ENCODE data around the gene PRCP. TPM values are rescaled to one million over a fixed set of nuclear protein-coding genes. Genes with fewer than 3 reads are reported as not detected.
A peak's percentile ranks its signal among the peaks of the same experiment; 100 is the strongest.

The PRCP gene
- total and polyA plus RNA-seq, 2 donors (not counting 3 experiments of a cell fraction or from before 2014, with no cell fraction given) = 170 to 277 TPM

DNA sequence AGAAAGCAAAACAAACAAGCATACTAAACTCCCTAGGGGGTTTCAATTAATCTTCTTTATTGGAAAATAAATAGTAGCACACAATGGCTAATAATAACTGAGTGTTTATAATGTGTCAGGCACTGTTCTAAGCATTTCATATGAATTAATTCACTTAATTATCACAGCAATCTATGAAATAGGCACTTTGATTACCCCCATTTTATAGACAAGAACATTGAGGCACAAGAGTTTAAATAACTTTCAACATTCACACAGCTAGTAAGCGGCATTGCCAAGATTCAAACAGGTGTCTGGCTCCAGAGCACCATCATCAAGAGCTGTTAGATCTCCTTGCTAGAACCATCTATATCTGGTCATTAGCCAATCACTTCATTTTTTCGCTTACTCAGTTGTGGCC is 43.1 kb downstream of the PRCP start:
- no peaks in the 10 kb centered on the region for H3K9me1 ChIP-seq (replicated peaks; ENCODE audit: control insufficient read depth, extremely low read depth, insufficient read depth, low read length)
- POLR2A ChIA-PET = interaction anchor here (1.2 kb wide), 1 partner anchor 300 kb away, joined by 3 read pairs; the partner anchor contains the start of gene PCF11
- no TSS peak for BruUV-seq (replicated peaks)

More for the DNA sequence above, 43.1 kb downstream of the PRCP start:
- FAIRE-seq (no peak), DNase-seq (ENCODE audit: low read depth, low spot score) (no peak)
- peak overlapping the region; percentile 98 for H3K27ac ChIP-seq (ENCODE audit: insufficient read depth, low read depth, low read length)
- dilution Hi-C loops (cut with MboI; ENCODE audit: extremely low pct_ligation_motif_present, low sequenced_read_pairs) (no loop called here), intact Hi-C loops (cut with micrococcal nuclease) (no loop called here)
- peaks cover 58% of the 10 kb centered on the region for H3K4me1 ChIP-seq (ENCODE audit: control insufficient read depth, extremely low read depth, insufficient read depth, low read length)
- CTCF ChIA-PET = interaction anchor here (1.0 to 1.3 kb wide), 3 partner anchors 10 to 81 kb away, joined by 4 to 5 read pairs (median 5); no protein-coding TSS in a partner anchor
- peaks cover 15% of the 10 kb centered on the region for H3K79me2 ChIP-seq (ENCODE audit: control insufficient read depth, insufficient read depth, low read length)
- TF ChIP-seq, protein P1, sequence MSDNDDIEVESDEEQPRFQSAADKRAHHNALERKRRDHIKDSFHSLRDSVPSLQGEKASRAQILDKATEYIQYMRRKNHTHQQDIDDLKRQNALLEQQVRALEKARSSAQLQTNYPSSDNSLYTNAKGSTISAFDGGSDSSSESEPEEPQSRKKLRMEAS (IDR thresholded peaks at IDR 0.05; ENCODE audit: insufficient read depth, insufficient read length) = no peak
- TF ChIP-seq, protein P2, sequence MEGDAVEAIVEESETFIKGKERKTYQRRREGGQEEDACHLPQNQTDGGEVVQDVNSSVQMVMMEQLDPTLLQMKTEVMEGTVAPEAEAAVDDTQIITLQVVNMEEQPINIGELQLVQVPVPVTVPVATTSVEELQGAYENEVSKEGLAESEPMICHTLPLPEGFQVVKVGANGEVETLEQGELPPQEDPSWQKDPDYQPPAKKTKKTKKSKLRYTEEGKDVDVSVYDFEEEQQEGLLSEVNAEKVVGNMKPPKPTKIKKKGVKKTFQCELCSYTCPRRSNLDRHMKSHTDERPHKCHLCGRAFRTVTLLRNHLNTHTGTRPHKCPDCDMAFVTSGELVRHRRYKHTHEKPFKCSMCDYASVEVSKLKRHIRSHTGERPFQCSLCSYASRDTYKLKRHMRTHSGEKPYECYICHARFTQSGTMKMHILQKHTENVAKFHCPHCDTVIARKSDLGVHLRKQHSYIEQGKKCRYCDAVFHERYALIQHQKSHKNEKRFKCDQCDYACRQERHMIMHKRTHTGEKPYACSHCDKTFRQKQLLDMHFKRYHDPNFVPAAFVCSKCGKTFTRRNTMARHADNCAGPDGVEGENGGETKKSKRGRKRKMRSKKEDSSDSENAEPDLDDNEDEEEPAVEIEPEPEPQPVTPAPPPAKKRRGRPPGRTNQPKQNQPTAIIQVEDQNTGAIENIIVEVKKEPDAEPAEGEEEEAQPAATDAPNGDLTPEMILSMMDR (IDR thresholded peaks at IDR 0.05; ENCODE audit: extremely low read depth in 1 of 2, insufficient read depth in 1 of 2, low read depth in 1 of 2, low read length in 2 of 2) = no peak
- TF ChIP-seq GATA2 (IDR thresholded peaks at IDR 0.05; ENCODE audit: insufficient read depth, insufficient read length, low read depth, low read length) (no peak), POLR2A (IDR thresholded peaks at IDR 0.05; ENCODE audit: low read depth, low read length) (no peak), JUN (IDR thresholded peaks at IDR 0.05; ENCODE audit: borderline replicate concordance, insufficient read depth, insufficient read length, low read depth) (no peak), EZH2 (IDR thresholded peaks at IDR 0.05; ENCODE audit: borderline replicate concordance, low read depth, low read length, severe bottlenecking) (no peak), MYC (IDR thresholded peaks at IDR 0.05; ENCODE audit: low read depth, low read length) (no peak), FOS (IDR thresholded peaks at IDR 0.05; ENCODE audit: borderline replicate concordance, insufficient read depth, low read length) (no peak), POLR2AphosphoS5 (IDR thresholded peaks at IDR 0.05; ENCODE audit: insufficient read depth, low read depth, low read length) (no peak)
- no peak overlapping the region for H3K4me3 ChIP-seq (replicated peaks in 1 of 3; ENCODE audit: insufficient read depth in 1 of 3, low read depth in 1 of 3, low read length in 3 of 3)
- H3K36me3 ChIP-seq (ENCODE audit: control insufficient read depth in 2 of 2, extremely low read depth in 1 of 2, insufficient read depth in 2 of 2, low read length in 2 of 2) = no peaks in the 10 kb centered on the region
- H4K20me1 ChIP-seq (replicated peaks; ENCODE audit: control insufficient read depth, extremely low read depth, insufficient read depth, low read length) = no peaks in the 10 kb centered on the region
- H3K9me3 ChIP-seq (replicated peaks; ENCODE audit: control insufficient read depth, insufficient read depth, low read length) = no peaks in the 10 kb centered on the region
- H3K9ac ChIP-seq (replicated peaks; ENCODE audit: extremely low read depth, insufficient read depth, low read length) = no peak overlapping the region
- H3K27me3 ChIP-seq (ENCODE audit: control insufficient read depth in 2 of 2, insufficient read depth in 2 of 2, low read length in 2 of 2) = no peaks in the 10 kb centered on the region
- peak overlapping the region; percentile 97 for H3K4me2 ChIP-seq (ENCODE audit: insufficient read depth, low read length)
- H2AFZ ChIP-seq (ENCODE audit: low read depth, low read length) = no peak overlapping the region

Measured in endothelial cell of umbilical vein (primary cell).